LNCAP (cell line): ENCODE data around the gene SUSD5.

Source experiments
- TF ChIP-seq, protein P1 (sequence below): fragments of 450-650 bp; IDR thresholded peaks from 2 replicates; pipeline ENCODE4 v1.5.1; 2017; ENCODE audit warnings: mild to moderate bottlenecking

The SUSD5 gene

DNA sequence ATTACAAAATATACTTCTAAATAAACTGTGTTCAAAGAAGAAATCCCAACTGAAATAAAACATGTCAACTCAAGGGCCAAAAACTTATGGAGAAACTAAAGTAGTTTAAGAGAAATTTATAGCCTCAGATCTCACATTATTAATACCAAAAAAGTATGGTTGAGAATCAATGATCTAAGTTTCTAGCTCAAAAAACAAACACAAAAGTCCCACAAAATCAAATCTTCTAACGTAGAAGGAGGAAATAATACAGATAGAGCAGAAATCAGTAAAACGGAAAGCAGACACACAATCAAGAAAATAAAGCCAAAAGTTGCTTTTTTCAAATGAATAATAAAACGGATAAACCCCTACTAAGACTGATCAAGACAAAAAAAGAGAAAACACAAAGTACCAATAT, 2.9 kb downstream of the SUSD5 start:
- TF ChIP-seq, protein P1, sequence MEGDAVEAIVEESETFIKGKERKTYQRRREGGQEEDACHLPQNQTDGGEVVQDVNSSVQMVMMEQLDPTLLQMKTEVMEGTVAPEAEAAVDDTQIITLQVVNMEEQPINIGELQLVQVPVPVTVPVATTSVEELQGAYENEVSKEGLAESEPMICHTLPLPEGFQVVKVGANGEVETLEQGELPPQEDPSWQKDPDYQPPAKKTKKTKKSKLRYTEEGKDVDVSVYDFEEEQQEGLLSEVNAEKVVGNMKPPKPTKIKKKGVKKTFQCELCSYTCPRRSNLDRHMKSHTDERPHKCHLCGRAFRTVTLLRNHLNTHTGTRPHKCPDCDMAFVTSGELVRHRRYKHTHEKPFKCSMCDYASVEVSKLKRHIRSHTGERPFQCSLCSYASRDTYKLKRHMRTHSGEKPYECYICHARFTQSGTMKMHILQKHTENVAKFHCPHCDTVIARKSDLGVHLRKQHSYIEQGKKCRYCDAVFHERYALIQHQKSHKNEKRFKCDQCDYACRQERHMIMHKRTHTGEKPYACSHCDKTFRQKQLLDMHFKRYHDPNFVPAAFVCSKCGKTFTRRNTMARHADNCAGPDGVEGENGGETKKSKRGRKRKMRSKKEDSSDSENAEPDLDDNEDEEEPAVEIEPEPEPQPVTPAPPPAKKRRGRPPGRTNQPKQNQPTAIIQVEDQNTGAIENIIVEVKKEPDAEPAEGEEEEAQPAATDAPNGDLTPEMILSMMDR: no peak

DNA sequence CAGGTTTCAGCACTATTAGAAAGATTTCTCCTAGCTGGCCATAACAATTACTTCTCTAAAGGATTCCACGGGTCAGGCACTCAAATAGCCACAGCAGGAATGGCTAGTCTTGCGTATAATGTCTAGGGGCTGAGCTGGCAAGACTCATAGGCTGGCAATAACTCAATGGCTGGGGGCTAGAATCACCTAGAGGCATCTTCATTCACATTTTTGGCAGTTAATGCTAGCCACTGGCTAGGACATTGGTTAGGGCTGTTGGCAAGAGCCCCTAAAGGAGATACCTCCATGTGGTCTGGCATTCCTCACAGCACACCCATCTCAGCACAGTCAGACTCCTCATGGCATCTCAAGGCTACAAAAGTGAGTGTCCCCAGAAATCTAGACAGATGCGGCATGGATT, 6.2 kb downstream of the SUSD5 start:
- TF ChIP-seq, protein P1: no peak

GRCh38 chr3:33211444-33211843, 7.2 kb downstream of the SUSD5 start:
- TF ChIP-seq, protein P1: no peak

DNA sequence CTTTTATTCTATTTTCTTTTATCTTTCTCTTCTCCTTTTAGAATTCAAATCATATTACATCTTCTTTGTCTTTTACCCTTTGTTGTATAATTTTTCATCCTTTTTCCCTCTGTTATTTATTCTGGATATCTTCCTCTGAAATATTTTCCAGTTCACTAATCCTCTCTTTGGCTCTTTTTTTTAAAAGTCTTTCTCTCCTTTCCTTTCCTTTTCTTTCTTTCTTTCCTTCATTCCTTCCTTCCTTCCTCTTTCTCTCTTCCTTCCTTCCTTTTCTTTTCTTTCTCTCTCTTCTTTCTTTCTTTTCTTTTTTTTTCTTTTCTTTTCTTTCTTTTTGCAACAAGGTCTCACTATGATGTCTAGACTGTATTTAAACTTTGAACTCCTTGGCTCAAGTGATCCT, 9.3 kb downstream of the SUSD5 start:
- TF ChIP-seq, protein P1: no peak

GRCh38 chr3:33202711-33203457, 15.7 kb downstream of the SUSD5 start:
- TF ChIP-seq, protein P1: no peak

- TF ChIP-seq, protein P1: no peak
These were observed 17.4 kb downstream of the SUSD5 start for GRCh38 chr3:33201195-33201594.

- TF ChIP-seq, protein P1: no peak
These were observed 22.1 kb downstream of the SUSD5 start for GRCh38 chr3:33196538-33196937.

DNA sequence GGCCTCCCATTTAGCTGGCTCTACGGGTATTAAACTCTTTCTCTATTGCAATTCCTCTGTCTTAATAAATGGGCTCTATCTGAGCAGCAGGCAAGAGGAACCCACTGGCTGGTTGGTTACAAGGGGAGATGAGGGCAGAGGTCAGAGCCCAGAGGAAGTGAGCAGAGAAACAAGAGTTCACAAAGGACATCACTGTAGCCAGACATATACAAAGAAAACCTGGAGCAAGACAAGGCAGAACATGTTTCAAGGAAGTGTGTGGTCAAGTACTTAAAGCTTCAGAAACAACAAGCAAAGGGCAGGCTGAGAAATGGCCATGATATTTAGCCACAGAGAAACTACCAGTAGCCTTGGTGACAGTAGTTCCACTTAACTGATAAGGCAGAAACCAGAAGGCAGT, 24.3 kb downstream of the SUSD5 start:
- TF ChIP-seq, protein P1: no peak
